NCI-H1048 (cell line): ENCODE data around the gene BCAM.
"Not testable (repeated sequence)": the region's sequence is repeated elsewhere in the genome, so short reads cannot be mapped to it uniquely, and the experiment has no call there.

Source experiments
- DNase-seq: peaks from one replicate; lab custom pipeline; 2025; lab: John Stamatoyannopoulos, UW

The BCAM gene

GRCh38 chr19:44848812-44849447, 40.0 kb downstream of the BCAM start:
- DNase-seq = no peak

GRCh38 chr19:44850641-44851109, 41.8 kb downstream of the BCAM start:
- DNase-seq = no peak

- DNase-seq = no peak
These were observed 42.5 kb downstream of the BCAM start for GRCh38 chr19:44851427-44851826.

- no peak for DNase-seq
These were observed 46.7 kb downstream of the BCAM start for GRCh38 chr19:44855606-44856005.

- DNase-seq = no peak
These were observed 47.6 kb downstream of the BCAM start for GRCh38 chr19:44856421-44857083.

GRCh38 chr19:44857837-44858236, 48.9 kb downstream of the BCAM start:
- DNase-seq = no peak

GRCh38 chr19:44861576-44861975, 52.7 kb downstream of the BCAM start:
- DNase-seq = not testable (repeated sequence)

GRCh38 chr19:44863990-44864389, 55.1 kb downstream of the BCAM start:
- no peak for DNase-seq

GRCh38 chr19:44865196-44865767, 56.4 kb downstream of the BCAM start:
- DNase-seq = no peak

GRCh38 chr19:44866664-44867063, 57.8 kb downstream of the BCAM start:
- DNase-seq = no peak

- no peak for DNase-seq
These were observed 58.7 kb downstream of the BCAM start for GRCh38 chr19:44867578-44867977.

GRCh38 chr19:44869733-44870470, 61.0 kb downstream of the BCAM start:
- DNase-seq = no peak
